GM11168 (cell line): ENCODE data around the gene FAM174C.
"Not testable (repeated sequence)": the region's sequence is repeated elsewhere in the genome, so short reads cannot be mapped to it uniquely, and the experiment has no call there.

Experiments
- in situ Hi-C: fragments of 300-500 bp; cut with MboI; formaldehyde crosslinking; loops from one replicate; pipeline ENCODE4 v1.12.0; 2022; ENCODE audit warnings: low sequenced_read_pairs; ENCODE audit not compliant: unreplicated experiment

FAM174C gene

DNA sequence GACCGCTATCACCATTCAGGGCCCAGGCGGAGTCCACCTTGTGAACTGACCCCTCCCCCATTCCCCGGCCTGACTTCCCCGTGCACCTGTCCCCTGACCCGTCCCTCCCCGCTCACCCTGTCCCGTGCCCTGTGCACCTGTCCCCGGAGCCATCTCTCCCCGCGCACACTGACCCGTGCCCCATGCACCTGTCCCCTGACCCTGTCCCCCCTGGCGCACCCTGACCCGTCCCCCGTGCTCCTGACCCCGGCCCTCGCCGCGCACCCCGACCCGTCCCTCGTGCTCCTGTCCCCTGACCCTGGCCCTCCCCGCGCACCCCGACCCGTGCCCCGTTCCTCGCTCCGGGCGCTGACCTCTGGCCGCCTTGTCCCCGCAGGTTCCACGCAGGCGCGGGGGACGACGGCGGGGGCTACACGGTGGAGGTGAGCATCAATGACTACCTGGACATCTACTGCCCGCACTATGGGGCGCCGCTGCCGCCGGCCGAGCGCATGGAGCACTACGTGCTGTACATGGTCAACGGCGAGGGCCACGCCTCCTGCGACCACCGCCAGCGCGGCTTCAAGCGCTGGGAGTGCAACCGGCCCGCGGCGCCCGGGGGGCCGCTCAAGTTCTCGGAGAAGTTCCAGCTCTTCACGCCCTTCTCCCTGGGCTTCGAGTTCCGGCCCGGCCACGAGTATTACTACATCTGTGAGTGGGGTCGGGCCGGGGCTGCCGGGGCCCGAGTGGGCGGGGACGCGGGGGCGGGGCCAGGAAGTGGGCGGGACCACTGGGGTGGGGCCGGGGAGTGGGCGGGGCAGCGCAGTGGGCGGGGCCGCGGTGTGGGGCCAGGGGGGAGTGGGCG lies 20.1 kb downstream of the FAM174C start:
- in situ Hi-C loops = no loop called here

DNA sequence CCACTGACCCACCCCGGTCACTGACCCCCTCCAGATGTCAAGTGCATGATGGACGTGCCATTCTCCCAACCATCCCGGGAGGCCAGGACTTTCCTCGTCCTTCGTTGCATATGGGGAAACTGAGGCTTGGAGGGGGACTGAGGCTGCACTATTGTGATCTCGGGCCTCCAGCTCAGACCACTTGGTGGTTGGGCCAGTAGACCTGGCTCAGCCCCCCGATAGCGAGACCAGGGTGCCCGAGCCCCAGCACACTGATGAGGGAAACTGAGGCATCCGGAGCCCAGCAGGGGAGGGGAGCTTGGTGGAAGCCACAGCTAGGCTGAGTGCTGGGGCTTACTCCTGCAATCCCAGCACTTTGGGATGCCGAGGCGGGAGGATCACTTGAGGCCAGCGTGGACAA lies 20.7 kb downstream of the FAM174C start:
- in situ Hi-C loops = no loop called here

DNA sequence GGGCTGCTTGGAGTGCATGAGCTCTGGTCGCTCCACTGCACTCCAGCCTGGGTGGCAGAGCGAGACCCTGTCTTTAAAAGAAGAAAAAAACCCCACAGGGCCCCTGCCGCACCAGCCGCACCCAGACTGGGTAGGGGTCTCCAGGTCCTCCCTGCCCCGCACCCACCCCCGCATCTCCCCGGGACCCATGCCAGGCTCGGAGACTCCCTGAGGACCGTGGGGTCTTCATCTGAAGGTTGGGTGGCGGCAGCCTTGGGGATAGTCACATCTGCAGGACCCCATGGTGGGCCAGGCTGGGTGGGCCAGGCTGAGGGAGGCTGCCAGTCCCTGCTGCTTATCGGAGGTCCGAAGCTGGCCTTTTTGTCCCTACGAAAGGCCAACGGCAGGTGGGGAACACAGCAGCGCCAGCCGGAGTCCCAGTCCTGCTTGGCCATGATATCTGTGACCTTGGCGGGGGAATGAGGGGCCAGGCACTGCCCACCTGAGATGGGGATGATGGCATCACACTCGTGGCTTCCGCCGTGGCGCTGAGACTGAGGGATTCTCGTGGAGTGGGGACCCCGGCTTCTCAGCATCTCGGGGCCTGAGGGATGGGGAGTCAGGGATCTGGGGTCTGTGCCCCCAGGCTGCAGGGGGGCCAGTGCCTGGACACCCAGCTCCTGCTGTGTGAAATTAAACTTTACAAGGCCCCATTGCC lies 21.4 kb downstream of the FAM174C start:
- in situ Hi-C loops = no loop called here

DNA sequence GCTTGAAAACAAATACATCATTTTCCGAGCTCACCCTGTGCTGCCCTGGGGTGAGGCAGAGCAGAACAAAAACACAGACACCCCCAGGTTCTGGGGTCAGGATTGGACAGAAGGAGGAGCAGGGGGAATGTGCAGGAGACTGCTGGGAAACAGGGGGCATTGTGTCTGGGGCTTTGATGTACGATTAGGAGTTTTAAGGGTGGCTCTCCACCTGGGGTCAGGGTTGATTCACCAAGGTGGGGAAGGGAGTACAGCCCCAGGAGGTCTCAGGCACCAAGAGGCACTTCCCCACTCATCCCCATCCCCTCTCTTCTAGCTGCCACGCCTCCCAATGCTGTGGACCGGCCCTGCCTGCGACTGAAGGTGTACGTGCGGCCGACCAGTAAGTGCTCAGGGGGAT lies 22.9 kb downstream of the FAM174C start:
- in situ Hi-C loops = no loop called here

DNA sequence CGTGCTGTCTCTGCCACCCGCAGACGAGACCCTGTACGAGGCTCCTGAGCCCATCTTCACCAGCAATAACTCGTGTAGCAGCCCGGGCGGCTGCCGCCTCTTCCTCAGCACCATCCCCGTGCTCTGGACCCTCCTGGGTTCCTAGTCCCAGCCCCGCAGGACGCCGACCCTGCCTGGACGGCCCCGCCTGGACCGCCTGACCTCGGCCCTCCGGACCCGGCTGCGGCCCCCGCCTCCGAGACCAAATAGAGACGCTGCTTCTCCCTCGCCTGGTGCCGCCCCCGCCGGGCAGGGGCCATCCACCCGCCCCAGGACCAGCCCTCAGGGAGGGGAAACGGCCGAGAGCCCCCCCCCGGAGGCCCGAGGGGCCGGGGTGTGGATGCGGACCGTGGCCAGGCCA lies 24.5 kb downstream of the FAM174C start:
- in situ Hi-C loops = no loop called here

DNA sequence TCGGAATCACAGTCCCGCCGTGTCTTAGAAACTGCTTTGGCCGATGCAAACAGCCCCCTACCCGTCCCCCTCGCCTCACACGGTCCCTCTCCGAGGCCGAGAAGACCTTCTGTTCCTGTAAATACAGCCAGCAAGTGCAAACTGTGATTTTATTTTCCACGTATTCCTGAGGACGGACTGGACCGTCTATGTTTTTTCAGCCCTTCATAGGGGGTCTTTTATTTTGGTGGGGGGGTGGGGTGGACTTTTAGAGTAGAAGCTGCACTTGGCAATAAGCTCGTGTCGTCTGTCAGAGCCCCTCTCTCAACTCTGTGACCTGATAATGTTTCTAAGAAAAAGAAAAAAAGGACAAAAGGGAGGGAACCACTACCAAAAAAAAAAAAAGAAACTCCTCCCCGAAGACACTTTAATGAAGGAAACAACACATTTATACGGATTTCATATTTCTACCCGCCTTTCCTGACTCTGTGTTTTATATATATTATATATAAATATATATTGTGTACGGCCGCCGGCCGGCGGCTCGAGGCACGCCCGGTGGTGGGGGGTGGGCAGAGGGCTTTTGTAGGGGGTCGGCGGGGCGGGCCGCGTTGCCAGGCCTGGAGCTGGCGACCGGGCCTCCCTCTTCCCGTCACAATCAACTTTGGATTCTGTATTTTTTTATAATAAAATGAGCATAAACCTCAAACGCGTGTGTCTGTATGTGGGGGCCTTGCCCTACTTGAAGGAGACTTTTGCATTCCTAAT lies 25.6 kb downstream of the FAM174C start:
- in situ Hi-C loops = no loop called here

DNA sequence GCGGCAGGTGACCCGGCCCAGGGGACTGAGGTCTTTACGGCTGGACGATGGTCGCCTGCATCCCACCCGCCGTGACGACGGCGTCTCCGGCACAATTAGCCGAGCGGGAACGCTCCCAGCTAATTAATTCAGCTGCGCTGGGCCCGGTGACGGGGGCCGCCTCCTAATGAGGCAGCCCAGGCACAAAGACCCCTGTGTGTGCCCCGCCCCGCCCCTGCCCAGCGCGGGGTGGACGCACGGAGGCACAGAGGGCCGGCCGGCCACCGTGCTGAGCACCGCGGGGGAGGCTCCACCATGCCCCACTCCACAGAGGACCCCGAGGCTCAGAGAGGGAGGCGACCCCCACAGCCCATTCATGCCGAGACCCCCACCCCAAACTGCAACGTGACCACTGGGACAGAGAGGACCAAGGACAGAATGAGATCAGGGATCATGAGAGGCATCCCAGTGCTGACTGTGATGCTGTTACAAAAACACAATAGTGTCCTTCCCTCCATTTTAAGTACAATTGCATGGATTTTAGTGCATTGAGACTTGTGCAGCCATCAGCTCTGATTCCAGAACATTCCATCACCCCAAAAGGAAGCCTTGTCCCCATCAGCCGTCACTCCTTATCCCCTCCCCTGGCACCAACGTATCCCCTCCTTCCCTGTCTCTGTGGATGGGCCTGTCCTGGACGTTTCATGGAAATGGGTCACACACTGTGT lies 27.4 kb downstream of the FAM174C start:
- in situ Hi-C loops = no loop called here

DNA sequence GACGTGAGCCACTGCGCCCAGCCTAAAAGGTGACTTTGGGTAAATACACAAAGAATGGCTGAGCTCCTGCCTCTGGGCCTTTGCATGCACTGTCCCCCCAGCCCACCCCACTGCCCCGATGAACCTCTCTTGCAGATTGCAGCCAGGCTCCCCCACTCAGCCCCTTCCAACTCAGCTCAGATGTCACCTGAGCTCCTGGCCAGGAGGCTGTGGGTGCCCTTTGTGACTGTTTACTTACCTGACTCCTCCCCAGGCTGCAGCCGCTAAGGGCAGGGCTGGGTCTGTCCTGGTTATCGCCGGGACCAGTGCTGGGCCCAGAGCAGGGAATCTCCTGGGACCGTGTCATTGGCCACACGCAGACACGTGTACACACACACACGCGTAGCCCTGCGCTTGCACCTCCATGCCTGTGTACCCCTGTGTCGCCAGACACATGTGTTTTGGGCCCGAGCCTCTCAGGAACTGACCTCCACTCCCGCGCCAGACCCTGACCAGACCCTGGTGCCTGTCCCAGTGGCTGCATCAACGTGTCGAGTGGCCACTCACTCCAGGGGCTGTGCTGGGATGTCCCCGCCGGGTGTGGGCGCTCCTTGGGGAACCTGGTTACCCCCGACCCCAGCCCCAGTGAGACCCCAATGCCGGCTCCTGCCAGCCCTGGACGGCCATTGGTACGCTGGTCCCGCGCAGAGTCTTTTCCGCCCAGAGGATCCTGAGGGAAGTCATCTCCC lies 29.0 kb downstream of the FAM174C start:
- in situ Hi-C loops = no loop called here

DNA sequence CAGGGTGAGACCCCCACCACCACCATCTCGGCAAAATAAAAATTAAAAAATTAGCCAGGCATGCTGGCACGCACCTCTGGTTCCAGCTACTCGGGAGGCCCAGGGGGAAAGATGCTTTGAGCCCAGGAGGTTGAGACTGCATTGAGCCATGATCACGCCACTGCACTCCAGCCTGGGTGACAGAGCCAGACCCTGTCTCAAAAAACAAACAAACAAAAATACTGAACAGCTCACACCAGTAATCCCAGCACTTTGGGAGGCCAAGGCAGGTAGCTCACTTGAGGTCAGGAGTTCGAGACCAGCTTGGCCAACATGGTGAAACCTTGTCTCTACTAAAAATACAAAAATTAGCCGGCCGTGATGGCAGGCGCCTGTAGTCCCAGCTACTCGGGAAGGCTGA lies 30.0 kb downstream of the FAM174C start:
- in situ Hi-C loops = not testable (repeated sequence)

DNA sequence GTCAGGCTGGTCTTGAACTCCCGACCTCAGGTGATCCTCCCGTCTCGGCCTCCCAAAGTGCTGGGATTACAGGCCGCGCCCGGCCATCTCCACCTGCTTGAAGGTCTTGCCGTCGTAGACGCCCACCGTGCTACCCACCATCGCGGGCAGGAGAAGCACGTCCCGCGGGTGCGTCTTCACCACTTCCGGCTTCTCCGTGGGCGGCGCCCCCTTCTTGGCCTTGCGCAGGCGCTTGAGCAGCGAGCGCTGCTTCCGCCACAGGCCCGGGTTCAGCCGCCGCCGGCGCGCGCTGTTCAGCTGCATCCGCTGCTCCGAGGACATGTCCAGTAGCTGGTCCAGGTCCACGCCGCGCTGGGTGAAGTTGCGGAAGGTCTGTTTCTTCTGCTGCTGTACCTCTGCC lies 32.0 kb downstream of the FAM174C start:
- in situ Hi-C loops = no loop called here

DNA sequence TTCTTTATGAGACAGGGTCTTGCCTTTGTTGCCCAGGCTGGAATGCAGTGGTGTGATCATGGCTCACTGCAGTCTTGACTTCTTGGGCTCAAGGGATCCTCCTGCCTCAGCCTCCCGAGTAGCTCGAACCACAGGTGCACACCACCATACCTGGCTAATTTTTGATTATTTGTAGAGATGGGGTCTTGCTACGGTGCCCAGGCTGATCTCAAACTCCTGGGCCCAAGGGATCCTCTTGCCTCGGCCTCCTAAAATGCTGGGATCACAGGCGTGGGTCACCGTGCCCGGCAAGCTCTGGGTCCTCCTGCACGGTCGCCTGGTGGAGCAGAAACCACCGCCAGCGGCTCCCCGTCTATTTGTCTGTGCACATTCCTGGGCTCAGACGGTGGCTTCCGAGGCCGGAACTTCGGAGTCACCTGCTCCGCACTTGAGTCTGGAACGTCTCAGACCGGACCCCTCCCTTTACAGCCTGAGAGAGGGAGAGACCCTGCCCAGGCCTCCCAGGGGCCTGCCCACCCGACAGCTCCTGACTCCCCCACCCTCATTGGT lies 32.5 kb downstream of the FAM174C start:
- in situ Hi-C loops = no loop called here

DNA sequence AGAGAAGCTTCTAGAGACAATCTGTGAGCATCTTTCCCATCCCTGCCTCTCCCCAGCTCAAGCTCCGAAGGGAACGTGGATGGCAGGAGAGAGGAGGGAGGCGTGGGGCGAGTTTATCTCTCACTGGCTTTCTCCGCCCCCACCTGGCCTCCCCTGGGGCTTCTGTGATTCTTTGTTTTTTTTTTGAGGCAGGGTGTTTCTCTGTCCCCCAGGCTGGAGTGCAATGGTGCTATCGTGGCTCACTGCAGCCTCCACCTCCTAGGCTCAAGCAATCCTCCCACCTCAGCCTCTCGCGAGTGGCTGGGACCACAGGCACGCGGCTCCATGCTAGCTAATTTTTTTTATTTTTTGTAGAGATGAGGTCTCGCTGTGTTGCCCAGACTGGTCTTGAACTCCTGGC lies 33.4 kb downstream of the FAM174C start:
- in situ Hi-C loops = no loop called here

DNA sequence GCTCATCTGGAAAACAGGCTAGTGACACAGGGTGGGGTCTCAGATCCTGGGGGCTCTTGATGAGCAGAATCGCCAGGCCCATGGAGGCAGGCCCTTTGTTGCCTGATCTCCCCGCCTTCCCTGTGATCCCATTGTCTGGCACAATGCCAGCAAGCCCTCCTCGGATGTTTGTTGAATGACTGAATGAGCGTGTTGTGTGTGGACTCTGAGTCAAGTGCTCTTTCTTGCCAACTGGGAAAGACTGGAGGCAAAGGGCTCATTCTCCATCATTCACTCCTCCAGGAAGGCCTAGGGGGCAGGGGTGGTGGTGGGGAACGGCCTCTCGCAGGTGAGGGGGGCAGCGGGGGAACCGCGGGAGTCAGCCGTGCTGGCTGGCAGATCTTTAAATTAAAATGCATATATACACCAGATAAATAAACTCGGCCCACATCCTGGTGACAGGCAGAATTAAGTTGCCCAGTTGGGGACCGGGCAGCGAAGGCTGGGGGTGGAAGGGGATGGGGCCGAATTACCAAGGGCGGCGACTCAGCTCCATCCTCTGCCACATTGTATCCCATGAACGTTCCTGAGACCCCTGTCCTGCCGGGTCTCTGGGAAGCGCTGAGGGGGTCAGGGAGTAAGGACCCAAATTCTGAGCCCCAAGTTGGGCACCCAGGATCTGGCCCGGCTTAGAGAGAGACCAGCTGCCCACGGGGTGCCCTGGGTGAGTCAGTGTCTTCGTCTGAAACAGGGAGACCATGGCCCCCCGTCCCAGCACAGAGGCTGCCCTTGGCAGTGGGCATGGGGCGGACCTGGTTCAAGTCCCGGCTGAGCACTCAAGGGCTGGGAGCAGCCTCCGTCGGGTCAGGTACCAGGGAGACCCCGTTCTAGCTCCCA lies 34.9 kb downstream of the FAM174C start:
- in situ Hi-C loops = no loop called here

DNA sequence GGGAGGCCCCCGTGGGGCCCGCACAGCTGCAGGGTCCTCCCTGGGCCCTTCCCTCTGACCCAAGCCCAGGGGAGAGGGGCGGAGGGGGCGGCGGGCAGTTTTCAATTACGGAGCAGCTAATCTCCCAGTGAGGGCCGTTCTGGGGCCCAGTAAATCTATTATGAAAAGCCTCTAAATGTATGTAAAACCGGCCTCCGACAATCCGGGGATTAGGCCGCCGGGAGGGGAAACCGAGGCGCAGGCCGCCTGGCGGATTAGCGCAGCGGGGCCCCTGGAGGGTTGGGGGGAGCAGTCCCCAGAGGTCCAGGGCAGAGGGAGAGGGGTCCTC lies 35.5 kb downstream of the FAM174C start:
- in situ Hi-C loops = no loop called here

DNA sequence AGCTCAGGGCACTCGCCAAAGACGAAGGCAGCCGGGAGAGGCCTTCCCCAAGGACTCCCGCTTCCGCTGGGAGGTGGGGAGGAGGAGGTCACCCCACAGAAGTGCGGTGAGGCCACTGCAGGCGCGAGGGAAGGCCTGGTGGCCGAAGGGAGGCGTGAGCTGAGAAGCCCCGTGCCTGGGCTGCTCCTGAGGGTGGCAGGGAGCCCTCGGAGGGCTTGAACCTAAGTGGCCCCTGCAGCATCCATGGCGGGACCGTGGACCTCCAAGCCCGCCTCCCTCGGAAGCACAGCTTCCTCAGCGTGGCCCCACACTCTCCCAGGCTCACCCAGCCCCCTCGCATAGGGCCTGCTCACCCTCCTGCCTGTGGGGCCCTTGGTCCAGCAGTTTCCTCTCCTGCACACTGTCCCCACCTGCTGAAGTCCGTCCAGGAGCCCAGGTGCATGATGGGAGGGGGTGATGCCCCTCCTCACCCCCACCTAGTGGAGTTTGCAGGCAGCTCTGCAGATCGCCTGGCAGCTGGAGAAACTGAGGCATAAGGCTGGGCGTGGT lies 36.3 kb downstream of the FAM174C start:
- in situ Hi-C loops = no loop called here

DNA sequence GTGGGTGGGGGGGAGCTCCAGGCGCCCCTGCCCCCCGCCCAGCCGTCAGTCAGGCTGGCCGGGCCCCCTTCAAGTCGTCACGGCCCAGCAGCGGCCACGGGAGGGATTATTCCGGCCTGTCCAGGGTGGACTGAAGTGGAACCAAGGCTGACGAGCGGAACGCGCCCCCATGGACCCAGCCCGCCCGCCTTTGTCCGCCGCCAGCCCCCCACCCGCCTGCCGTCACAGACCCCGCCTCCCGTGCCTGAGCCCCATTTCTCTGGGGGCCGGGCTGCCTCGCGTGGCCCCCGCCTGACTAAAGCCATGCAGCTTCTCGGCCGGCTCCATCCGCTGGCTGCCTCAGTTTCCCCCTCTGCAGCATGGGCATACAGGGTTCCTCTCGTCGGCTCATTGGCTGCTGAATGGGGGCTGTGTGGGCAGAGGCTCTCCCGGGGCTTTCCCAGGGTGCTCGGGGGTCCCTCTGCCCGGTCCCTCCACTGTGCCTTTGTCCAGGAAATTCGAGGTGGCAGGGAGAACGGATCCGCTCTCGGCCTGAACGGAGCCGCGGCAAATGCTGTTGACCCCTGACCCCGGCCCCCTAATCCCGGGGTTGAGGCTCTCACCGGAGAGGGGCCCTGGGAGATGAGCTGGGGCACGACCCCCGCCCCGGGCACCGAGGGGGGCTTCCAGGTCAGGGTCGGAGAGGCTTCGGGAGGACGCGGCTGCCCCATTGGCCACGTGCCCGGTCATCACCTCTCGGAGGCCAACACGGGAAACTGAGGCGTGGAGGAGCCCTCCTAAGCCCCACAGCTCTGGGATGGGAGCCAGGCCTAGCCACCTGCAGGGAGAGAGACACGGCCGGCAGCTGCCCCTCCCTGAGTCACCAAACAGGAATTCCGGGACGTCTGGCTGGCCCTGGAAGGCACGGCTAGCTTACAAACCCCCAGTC lies 37.7 kb downstream of the FAM174C start:
- in situ Hi-C loops = no loop called here
